Neural progenitor cell (in vitro differentiated cells): ENCODE data around the gene SULT4A1.

ENCODE experiments used
- EZH2 ChIP-seq: fragments of 200-600 bp; sonication (generic); IDR thresholded peaks from 2 replicates; pipeline ENCODE4 v1.6.1; 2017; ENCODE audit warnings: antibody characterized with exemption, mild to moderate bottlenecking, moderate library complexity
- EZH2phosphoT487 ChIP-seq: fragments of 200-600 bp; sonication (generic); IDR thresholded peaks from 2 replicates; pipeline ENCODE4 v1.6.1; 2017; ENCODE audit warnings: antibody characterized with exemption
- TF ChIP-seq, protein P1 (sequence below): fragments of 200-600 bp; sonication (generic); IDR thresholded peaks from 2 replicates; pipeline ENCODE4 v1.5.1; 2017; ENCODE audit warnings: antibody characterized with exemption, mild to moderate bottlenecking

DNA sequence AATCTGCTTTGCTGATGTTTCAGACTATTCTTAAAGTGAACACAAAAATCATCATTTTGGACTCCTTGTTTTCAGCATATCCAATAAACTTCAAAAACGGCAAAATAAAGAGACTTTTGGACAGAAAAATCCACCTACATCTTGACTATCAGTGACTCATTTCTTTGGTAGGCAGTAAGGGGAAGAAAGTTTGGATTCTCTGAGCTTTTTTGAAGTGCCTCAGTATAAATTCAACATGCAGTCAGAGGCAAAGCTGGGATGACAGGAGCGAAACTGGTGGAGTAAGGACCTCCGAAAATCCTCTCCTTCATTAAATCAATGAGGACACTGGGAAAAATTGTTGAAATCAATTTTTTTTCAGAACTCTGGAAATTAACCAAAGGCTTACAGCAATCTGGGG, 79.9 kb downstream of the SULT4A1 start:
- no peak for TF ChIP-seq EZH2
- TF ChIP-seq, protein P1, sequence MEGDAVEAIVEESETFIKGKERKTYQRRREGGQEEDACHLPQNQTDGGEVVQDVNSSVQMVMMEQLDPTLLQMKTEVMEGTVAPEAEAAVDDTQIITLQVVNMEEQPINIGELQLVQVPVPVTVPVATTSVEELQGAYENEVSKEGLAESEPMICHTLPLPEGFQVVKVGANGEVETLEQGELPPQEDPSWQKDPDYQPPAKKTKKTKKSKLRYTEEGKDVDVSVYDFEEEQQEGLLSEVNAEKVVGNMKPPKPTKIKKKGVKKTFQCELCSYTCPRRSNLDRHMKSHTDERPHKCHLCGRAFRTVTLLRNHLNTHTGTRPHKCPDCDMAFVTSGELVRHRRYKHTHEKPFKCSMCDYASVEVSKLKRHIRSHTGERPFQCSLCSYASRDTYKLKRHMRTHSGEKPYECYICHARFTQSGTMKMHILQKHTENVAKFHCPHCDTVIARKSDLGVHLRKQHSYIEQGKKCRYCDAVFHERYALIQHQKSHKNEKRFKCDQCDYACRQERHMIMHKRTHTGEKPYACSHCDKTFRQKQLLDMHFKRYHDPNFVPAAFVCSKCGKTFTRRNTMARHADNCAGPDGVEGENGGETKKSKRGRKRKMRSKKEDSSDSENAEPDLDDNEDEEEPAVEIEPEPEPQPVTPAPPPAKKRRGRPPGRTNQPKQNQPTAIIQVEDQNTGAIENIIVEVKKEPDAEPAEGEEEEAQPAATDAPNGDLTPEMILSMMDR: no peak
- no peak for TF ChIP-seq EZH2phosphoT487
